Stimulated activated CD8-positive, alpha-beta memory T cell treated with anti-CD3 and anti-CD28 coated beads, Interleukin-7, amount 100 ng/mL, for 48 hours (primary cell): ENCODE data around the gene RPL13A.
A peak's percentile ranks its signal among the peaks of the same experiment; 100 is the strongest.
"Not testable (repeated sequence)": the region's sequence is repeated elsewhere in the genome, so short reads cannot be mapped to it uniquely, and the experiment has no call there.

Experiments used
- DNase-seq, 2 donors: peaks; one replicate each; pipeline ENCODE4 v3.0.0-alpha.2; 2020; ENCODE audit warnings: low read depth in 1 of 2; ENCODE audit errors: extremely low read depth in 1 of 2

The RPL13A gene

GRCh38 chr19:49487277-49488045, at the start of gene RPL13A:
Gene RPL13A (plus strand): TSS chr19:49487608. CDS start chr19:49487630, 22 bp downstream.
- DNase-seq, result peak; percentile 99 to 100

GRCh38 chr19:49438261-49438660, 49.1 kb upstream of the RPL13A start:
- no peak for DNase-seq

GRCh38 chr19:49439836-49440235, 47.6 kb upstream of the RPL13A start:
- no peak for DNase-seq

- DNase-seq, result no peak
These were observed 46.8 kb upstream of the RPL13A start for GRCh38 chr19:49440439-49441209.

- no peak for DNase-seq
These were observed 46.0 kb upstream of the RPL13A start, which contains the start of gene SLC17A7 for GRCh38 chr19:49441210-49441959. Gene SLC17A7 (minus strand): TSS chr19:49441527. CDS start chr19:49441379, 148 bp downstream.

GRCh38 chr19:49441960-49442350, 45.5 kb upstream of the RPL13A start:
- no peak for DNase-seq

- no peak for DNase-seq
These were observed 45.1 kb upstream of the RPL13A start for GRCh38 chr19:49442354-49442753.

- DNase-seq, result peak in 1 of 2 donors; percentile 67
These were observed 44.5 kb upstream of the RPL13A start for GRCh38 chr19:49442771-49443365.

- peak; percentile 82 to 88 for DNase-seq
These were observed 43.9 kb upstream of the RPL13A start for GRCh38 chr19:49443366-49444099.

- DNase-seq, result not testable (repeated sequence)
These were observed 43.2 kb upstream of the RPL13A start for GRCh38 chr19:49444100-49444700.

GRCh38 chr19:49445997-49446396, 41.4 kb upstream of the RPL13A start:
- DNase-seq, result no peak

GRCh38 chr19:49447485-49448431, 39.6 kb upstream of the RPL13A start:
- no peak for DNase-seq

- DNase-seq, result no peak
These were observed 39.0 kb upstream of the RPL13A start for GRCh38 chr19:49448432-49448786.

- no peak for DNase-seq
These were observed 37.0 kb upstream of the RPL13A start for GRCh38 chr19:49450405-49450804.

GRCh38 chr19:49451430-49452181, 35.8 kb upstream of the RPL13A start, which contains the start of gene PIH1D1:
Gene PIH1D1 (minus strand): TSS chr19:49451814. CDS start chr19:49451574, 240 bp downstream.
- DNase-seq, result peak; percentile 86 to 95

GRCh38 chr19:49453013-49453756, 34.2 kb upstream of the RPL13A start, which contains the start of gene ALDH16A1:
Gene ALDH16A1 (plus strand): TSS chr19:49453225. CDS start chr19:49453332, 107 bp downstream.
- DNase-seq, result peak; percentile 94 to 96

GRCh38 chr19:49453757-49454240, 33.6 kb upstream of the RPL13A start:
- DNase-seq, result no peak
